ENCODE data around the gene ASB14.

Gene ASB14

DNA sequence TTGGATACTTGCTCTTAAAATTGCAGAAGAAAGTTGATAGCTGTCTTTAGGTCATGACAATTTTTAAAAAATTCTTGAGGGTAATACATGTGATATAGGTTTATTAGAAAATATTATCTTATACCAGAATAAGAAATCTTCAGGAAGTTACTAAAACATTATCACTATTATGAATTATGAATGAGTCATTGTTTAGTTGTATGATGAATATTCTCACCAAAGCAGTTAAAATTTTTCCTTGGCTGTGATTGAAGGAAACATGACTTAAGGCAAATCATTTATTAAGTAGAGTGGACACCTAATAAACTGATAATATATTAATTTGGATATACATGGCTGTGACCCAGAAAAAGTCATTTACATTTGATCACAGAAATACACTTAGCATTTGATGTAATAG, 34.8 kb downstream of the ASB14 start:
- no peak for FAIRE-seq

DNA sequence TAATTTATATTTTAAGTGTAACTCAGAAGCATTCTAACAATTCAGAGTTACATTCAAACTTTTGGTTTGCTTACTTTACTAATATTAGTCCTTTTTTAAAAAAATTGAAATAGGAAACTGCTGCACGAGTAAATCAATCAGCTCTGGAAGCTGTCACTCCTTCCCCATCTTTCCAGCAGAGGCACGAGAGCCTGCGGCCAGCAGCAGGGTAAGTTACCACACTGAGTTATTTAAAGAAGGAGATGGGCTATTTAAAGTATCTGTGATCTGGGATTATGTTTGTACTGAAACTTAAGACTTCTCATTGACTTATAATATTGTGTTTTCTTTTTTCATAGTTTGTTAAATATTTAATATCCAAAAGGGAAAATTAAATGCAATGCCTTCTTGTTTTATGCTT, 35.6 kb downstream of the ASB14 start:
- FAIRE-seq, result no peak

DNA sequence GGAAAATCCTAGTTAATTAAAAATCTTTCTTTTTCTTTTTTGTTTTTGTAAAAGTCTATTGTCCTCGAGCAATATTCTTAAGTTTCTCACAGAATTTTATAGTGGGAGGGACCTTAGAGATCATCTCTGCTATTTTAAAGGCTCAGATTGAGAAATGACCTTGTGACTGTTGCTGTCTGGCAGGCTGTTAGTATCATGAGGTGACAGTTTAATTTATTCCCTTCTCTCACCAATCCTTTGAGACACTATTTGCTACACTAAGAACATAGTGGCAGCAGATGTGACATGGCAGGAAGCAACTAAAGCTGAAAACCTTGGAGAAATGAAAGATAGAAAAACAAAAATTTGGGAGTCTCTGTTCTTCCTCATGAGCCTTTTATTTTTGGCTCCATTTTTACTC, 40.1 kb downstream of the ASB14 start:
- FAIRE-seq, result no peak

DNA sequence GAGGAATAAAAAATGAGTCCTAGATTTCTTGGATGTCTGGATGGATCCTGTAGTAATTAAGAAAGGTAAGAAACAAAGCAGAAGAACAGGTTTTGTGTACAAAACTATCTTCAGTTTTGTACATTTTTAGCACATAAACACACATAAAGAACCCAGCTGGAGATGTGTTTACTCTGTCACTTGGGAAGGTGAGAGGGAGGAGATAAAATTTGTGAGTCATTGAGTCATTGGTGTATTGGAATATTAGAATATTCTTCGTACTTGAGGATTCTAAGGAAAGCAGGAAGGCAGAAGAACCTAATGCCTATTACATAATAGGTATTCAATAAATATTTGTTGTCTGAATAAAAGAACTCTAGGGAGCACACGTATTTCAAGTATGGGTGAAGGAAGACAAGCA, 47.5 kb downstream of the ASB14 start:
- no peak for FAIRE-seq

DNA sequence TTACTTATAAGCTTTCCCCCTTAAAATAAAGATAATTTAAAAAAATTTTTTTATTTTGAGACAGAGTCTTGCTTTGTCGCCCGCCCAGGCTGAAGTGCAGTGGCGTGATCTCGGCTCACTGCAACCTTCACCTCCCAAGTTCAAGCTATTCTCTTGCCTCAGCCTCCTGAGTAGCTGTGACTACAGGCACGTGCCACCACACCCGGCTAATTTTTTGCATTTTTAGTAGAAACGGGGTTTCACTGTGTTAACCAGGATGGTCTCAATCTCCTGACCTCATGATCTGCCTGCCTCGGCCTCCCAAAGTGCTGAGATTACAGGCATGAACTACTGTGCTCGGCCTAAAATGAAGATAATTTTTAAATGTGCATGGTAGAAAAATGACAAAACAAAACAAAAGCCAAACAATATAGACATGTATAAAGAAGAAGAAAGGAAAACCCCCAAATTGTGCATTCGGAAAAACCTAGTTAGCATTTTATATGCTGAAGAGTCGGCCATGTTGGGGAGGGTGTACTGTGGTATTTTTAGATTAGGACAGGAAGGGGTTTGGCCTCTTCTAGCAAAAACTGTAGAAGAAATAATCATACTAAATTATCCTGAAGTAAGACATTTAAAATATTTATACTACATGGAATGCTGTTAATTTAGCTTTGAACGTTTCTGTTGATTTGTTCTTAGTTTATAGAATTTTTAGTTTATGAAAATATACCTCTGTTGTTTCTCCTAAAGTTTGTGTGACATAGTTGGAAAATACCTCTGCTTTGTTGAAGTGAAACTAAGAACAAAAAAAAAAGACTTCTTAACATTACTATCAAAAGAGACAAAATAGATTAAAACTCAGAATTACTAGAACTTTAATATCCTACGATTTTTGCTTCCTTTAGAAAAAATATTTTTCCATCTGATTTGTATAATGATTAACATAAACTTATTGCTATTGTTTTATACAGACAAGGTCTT, 57.6 kb downstream of the ASB14 start:
- no peak for FAIRE-seq

DNA sequence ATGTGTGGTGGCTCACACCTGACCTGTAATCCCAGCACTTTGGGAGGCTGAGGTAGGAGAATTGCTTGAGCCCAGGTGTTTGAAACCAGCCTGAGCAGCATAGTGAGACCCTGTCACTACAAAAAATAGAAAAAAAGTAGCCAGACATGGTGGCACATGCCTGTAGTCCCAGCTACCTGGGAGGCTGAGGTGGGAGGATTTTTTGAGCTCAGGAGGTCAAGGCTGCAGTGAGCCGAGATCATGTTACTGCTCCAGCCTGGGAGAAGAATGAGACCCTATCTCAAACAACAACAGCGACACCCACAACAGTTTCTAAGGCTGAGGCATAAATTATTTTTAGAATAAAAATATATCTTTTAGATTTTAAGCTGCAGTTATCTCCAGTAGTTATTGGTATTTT, 58.7 kb downstream of the ASB14 start:
- FAIRE-seq, result no peak

DNA sequence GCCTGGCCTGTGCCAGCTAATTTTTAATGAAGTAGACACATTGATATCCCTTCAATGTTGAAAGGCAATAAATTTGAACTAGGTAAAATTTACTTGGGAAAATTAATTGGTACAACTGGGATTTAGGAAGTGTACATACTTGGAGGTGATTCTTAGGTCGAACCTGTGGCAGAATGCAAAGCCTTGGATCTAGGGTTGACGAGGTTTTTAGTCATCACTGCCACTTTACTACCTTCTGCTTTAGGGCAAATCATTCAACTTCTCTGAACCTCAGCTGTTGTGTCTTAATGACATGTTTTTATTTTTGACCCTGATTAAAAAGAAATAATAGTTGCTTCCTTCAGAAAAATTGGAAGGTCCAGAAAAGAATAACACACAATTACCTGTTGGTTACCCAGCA, 62.5 kb downstream of the ASB14 start:
- no peak for FAIRE-seq

DNA sequence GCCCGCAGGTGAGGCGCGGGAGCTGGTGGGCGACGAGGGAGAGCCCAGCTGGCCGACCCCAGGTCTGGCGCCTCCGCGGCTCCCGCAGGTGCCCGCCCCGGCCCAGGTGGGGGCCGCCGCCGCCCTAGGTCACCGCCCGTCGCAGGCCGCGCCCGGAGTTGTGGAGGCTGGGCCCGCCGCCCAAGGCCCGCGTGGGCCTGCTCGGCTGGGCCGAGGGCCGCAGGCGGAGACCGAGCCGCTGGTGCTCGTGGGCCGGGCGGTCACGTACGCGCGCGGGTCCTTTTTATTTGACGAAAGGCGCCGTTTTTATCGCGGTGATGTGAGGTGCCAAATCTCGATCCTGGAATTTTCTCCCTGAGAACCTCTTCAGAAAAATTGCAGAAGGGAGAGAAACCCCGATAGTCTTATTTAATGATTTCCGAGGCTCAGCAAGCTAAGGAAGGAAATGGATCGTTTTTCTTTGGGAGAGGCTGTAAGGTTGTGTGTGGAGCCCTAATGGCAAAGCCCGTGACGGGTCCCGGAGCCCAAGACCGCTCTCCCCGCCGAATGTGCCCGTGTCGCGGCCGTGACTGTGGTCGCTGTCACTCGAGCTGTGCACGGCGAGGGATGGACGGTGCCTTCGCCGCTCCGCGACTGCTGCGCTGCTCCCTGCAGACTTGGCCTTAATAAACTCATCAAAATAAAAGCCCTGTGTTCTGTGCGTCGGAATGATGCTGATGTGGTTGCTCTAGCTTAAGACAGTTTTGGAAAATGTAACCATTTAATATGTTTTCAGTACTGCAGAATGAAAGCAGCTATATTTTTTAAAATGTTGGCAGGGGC, 64.3 kb downstream of the ASB14 start:
- FAIRE-seq, result no peak

DNA sequence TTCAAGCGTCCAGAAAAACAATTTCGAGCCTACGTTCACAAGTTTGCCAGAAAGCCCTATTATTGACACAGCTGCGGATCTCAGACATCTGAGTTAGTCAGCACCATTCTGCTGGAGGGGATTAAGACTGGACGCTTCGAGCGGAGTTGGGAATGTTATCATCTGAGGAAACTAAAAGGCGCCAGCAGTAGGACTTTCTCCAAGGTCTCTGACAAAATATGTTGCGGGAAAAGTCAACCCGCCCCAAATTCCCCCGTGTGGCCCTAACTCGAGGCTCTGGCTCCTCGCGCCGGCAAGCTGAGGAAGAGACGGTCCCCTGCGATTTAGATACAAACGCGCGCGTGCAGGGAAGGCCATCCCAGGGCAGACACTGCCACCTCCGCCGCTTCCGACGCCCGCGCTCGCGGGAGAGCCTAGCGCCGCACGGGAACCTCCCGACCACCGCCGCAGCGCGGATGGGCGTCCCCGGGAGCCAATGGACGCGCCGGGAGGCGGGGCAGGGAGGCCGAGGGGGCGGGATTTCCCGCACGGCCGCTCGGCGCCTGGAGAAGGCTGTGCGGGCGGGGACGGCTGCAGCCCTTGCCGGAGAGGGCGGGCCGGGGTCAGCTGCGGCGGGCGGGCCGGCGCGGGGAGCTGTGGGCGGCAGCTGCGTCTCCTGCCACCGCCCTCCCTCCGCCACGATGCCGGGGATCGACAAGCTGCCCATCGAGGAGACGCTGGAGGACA, 65.1 kb downstream of the ASB14 start, which contains the start of gene APPL1:
Gene APPL1 (plus strand): TSS at position 526 of the 726 bp plus-strand sequence. CDS start 155 bp downstream, at position 681.
- no peak for FAIRE-seq

DNA sequence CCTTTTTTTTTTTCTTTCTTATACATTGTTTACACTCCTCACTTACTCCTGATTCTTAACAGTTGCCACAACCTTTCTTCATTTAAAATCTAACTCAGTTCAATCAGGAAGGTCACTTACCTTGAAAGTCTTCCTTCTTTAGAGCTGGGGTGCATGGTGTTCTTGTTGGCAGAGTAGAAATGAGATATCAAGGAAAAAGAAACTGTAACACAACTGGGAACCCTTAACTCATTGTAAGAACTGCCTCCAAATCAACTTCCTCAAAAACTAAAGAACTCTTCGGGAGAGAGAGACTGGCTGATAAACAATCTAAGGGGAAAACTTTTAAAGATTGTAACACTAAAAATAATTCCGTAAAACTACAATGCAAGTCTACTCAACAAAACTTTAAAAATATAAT, 66.3 kb downstream of the ASB14 start:
- no peak for FAIRE-seq

DNA sequence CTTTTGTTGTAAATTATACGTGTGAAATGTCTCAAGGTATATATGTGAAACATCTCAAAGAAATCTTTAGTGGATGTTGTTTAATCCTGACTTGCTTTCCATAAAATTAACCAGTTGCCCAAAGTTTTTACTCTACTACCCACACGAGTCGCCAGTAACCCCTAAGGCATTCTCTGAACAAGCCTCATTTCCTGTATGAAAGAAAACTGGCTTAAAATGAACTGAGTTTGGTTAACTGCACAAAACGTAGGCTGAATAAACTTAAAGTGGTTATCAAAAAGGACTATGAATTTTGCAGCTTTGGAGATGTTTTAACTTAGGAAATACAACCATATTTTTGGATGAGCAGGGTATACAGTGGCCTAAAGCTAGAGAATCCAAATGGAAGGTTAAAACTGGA, 67.6 kb downstream of the ASB14 start:
- FAIRE-seq, result no peak

DNA sequence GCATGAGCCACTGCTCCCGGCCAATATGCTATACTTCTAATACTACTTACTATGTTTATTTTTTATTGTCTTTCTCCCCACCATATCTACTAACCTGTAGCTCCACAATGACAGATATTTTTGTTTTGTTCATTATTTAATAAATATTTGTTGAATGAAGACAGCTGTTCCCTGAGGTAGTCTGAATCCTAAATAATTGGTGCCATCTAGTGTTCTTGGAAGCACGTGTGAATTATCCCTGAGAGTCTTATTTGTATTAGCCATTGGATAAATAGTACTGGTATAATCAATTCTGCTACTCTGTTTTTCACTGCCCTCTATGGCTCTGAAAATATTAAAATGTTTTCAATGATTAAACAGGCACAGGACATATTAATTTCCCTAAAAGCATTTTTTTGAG, 70.6 kb downstream of the ASB14 start:
- no peak for FAIRE-seq
